Breast epithelium (tissue), 4 donors: ENCODE measurements around the gene TMEM107. TPM values are rescaled to one million over a fixed set of nuclear protein-coding genes. Genes with fewer than 3 reads are reported as not detected.
A peak's percentile ranks its signal among the peaks of the same experiment; 100 is the strongest.

ENCODE experiments used
- DNase-seq, 2 donors: peaks; one replicate each; pipeline ENCODE4 v3.0.0-alpha.2; 2019; ENCODE audit warnings: low spot score in 2 of 2
- H3K27ac ChIP-seq, 2 donors: fragments of 200-600 bp; sonication (generic) in 1 of 2; one replicate each; pipeline ENCODE4 v1.5.1; 2016 to 2019; ENCODE audit warnings: mild to moderate bottlenecking in 1 of 2
- H3K27me3 ChIP-seq, 2 donors: fragments of 200-600 bp; sonication (generic) in 1 of 2; one replicate each; pipeline versions ENCODE4 v1.5.1 to v1.6.0; 2017 to 2019; ENCODE audit warnings: control low read depth in 1 of 2, mild to moderate bottlenecking in 1 of 2
- H3K36me3 ChIP-seq: fragments of 200-600 bp; one replicate; pipeline ENCODE4 v1.5.1; 2019
- H3K4me1 ChIP-seq, 2 donors: fragments of 200-600 bp; sonication (generic); one replicate each; pipeline ENCODE4 v1.5.1; 2016 to 2019; ENCODE audit warnings: control low read depth in 1 of 2
- H3K4me3 ChIP-seq, 3 donors: fragments of 200-600 bp; sonication (generic); 1 replicate in 2 of 3; 2 replicates in 1 of 3; pipeline ENCODE4 v1.5.1; 2016 to 2019; ENCODE audit warnings: mild to moderate bottlenecking in 3 of 3, moderate library complexity in 2 of 3
- H3K9me3 ChIP-seq, 2 donors: fragments of 200-600 bp; sonication (generic) in 1 of 2; one replicate each; pipeline ENCODE4 v1.5.1; 2016 to 2019; ENCODE audit warnings: control low read depth in 1 of 2
- CTCF ChIP-seq, 3 donors: fragments of 450-650 bp; IDR thresholded peaks; one replicate each; pipeline ENCODE4 v1.5.1; 2016 to 2017; ENCODE audit warnings: antibody characterized with exemption in 3 of 3, mild to moderate bottlenecking in 3 of 3, moderate library complexity in 3 of 3
- POLR2A ChIP-seq: fragments of 450-650 bp; IDR thresholded peaks from one replicate; pipeline ENCODE4 v1.6.1; 2016; ENCODE audit warnings: antibody characterized with exemption, mild to moderate bottlenecking, moderate library complexity
- POLR2AphosphoS5 ChIP-seq, 3 donors: sonication (generic); formaldehyde crosslinking; IDR thresholded peaks; one replicate each; pipeline ENCODE4 v1.6.1; 2017; ENCODE audit warnings: antibody characterized with exemption in 3 of 3
- intact Hi-C: fragments of 100-400 bp; cut with DNase I; formaldehyde crosslinking; loops from one replicate; pipeline ENCODE4 v1.15.1; 2023; ENCODE audit warnings: low total_unique reads
- total RNA-seq, 3 donors: library from RNA; depleted of rRNA; stranded (reverse); fragments of >200 nt; gene quantifications; one replicate each; pipeline ENCODE4 v1.1.0, GENCODE V29; 2016

Gene TMEM107
- total RNA-seq, 3 donors from 2014 or later: 15.7 to 83.1 (median 41.0) TPM

GRCh38 chr17:8210761-8211458, 34.7 kb upstream of the TMEM107 start:
- no peaks in the 10 kb centered on the region for H3K36me3 ChIP-seq
- intact Hi-C loops: loop anchor here (10.0 kb wide), 1 partner anchor 76 kb away; no protein-coding TSS in a partner anchor
- no peaks in the 10 kb centered on the region for H3K27me3 ChIP-seq
- TF ChIP-seq POLR2A (no peak), CTCF (IDR thresholded peaks at IDR 0.05) (no peak), POLR2AphosphoS5 (IDR thresholded peaks at IDR 0.05) (no peak)
- peak overlapping the region; percentile 52 to 87 for H3K27ac ChIP-seq
- no peaks in the 10 kb centered on the region for H3K4me1 ChIP-seq
- no peak for DNase-seq
- peak overlapping the region; percentile 48 to 66 (median 63) for H3K4me3 ChIP-seq
- H3K9me3 ChIP-seq: no peaks in the 10 kb centered on the region

GRCh38 chr17:8209907-8210760, 34.0 kb upstream of the TMEM107 start, which contains the start of gene AURKB:
TSS of gene AURKB (minus strand) at chr17:8210575. CDS start at chr17:8210224, 351 bp downstream.
- peak within 1 kb of the TSS; percentile 52 to 87 for H3K27ac ChIP-seq
- TF ChIP-seq POLR2A: no peak
- TF ChIP-seq POLR2AphosphoS5 (IDR thresholded peaks at IDR 0.05): peak; percentile 65 to 82 (median 67)

GRCh38 chr17:8206536-8206935, 30.4 kb upstream of the TMEM107 start:
- Histone ChIP-seq H3K27ac (no peak overlapping the region), H3K4me1 (no peaks in the 10 kb centered on the region), H3K4me3 (no peak overlapping the region), H3K9me3 (no peaks in the 10 kb centered on the region), H3K36me3 (no peaks in the 10 kb centered on the region), H3K27me3 (no peaks in the 10 kb centered on the region)
- TF ChIP-seq POLR2AphosphoS5 (IDR thresholded peaks at IDR 0.05): no peak
- TF ChIP-seq POLR2A: no peak
- no peak for TF ChIP-seq CTCF (IDR thresholded peaks at IDR 0.05)
- DNase-seq: no peak
- intact Hi-C loops: no loop called here

More at GRCh38 chr17:8209907-8210760, 34.0 kb upstream of the TMEM107 start, which contains the start of gene AURKB:
- Histone ChIP-seq H3K4me3 (peak within 1 kb of the TSS; percentile 48 to 66 (median 63)), H3K27me3 (no peaks in the 10 kb centered on the region), H3K4me1 (no peaks in the 10 kb centered on the region), H3K36me3 (no peaks in the 10 kb centered on the region), H3K9me3 (no peaks in the 10 kb centered on the region)
- intact Hi-C loops: loop anchor here (10.0 kb wide), 1 partner anchor 75 kb away; no protein-coding TSS in a partner anchor
- peak; percentile 94 to 95 for DNase-seq

GRCh38 chr17:8204761-8205555, 28.8 kb upstream of the TMEM107 start:
- H3K9me3 ChIP-seq: no peaks in the 10 kb centered on the region
- no peaks in the 10 kb centered on the region for H3K27me3 ChIP-seq
- no peaks in the 10 kb centered on the region for H3K36me3 ChIP-seq
- no peak overlapping the region for H3K4me3 ChIP-seq
- H3K27ac ChIP-seq: no peak overlapping the region
- no peak for DNase-seq
- no peaks in the 10 kb centered on the region for H3K4me1 ChIP-seq
- intact Hi-C loops: no loop called here
- TF ChIP-seq POLR2AphosphoS5 (IDR thresholded peaks at IDR 0.05) (no peak), POLR2A (no peak), CTCF (IDR thresholded peaks at IDR 0.05) (no peak)
